ENCODE results near the gene TMEM106B. TPM values are rescaled to one million over a fixed set of nuclear protein-coding genes. Genes with fewer than 3 reads are reported as not detected.
"Not testable (repeated sequence)": the region's sequence is repeated elsewhere in the genome, so short reads cannot be mapped to it uniquely, and the experiment has no call there.

The TMEM106B gene
- total RNA-seq, 4 donors from 2014 or later, result 31.4 to 57.5 (median 35.7) TPM

DNA sequence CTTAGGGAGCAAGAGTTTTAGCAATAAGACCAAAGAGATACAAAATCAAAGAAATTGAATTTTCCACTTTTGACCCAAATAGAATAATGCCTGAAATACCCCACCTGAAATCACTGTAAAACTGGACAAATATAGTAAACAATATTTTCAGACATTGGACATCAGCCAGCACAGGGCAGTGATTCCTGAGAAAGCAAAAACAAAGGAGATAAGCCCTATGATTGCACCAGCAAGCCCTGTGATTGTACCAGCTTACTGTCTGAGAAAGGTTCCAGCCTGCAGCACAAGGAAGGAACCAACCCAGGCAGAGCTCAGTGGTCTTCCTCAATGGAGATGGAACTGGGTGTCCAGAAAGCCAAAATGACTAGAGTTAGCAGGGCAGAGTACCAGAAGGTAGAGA, 10.3 kb downstream of the TMEM106B start:
- TF ChIP-seq, protein P1, sequence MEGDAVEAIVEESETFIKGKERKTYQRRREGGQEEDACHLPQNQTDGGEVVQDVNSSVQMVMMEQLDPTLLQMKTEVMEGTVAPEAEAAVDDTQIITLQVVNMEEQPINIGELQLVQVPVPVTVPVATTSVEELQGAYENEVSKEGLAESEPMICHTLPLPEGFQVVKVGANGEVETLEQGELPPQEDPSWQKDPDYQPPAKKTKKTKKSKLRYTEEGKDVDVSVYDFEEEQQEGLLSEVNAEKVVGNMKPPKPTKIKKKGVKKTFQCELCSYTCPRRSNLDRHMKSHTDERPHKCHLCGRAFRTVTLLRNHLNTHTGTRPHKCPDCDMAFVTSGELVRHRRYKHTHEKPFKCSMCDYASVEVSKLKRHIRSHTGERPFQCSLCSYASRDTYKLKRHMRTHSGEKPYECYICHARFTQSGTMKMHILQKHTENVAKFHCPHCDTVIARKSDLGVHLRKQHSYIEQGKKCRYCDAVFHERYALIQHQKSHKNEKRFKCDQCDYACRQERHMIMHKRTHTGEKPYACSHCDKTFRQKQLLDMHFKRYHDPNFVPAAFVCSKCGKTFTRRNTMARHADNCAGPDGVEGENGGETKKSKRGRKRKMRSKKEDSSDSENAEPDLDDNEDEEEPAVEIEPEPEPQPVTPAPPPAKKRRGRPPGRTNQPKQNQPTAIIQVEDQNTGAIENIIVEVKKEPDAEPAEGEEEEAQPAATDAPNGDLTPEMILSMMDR (IDR thresholded peaks at IDR 0.05), result no peak
- TF ChIP-seq POLR2A (IDR thresholded peaks at IDR 0.05) (no peak), EP300 (IDR thresholded peaks at IDR 0.05) (no peak), POLR2AphosphoS5 (IDR thresholded peaks at IDR 0.05) (no peak)
- no peak for DNase-seq (ENCODE audit: low spot score in 2 of 2)
- Histone ChIP-seq H3K4me1 (no peaks in the 10 kb centered on the region), H3K9me3 (no peaks in the 10 kb centered on the region), H3K4me3 (no peak overlapping the region), H3K27ac (no peak overlapping the region), H3K27me3 (no peaks in the 10 kb centered on the region), H3K36me3 (peaks cover 20% of the 10 kb centered on the region)

DNA sequence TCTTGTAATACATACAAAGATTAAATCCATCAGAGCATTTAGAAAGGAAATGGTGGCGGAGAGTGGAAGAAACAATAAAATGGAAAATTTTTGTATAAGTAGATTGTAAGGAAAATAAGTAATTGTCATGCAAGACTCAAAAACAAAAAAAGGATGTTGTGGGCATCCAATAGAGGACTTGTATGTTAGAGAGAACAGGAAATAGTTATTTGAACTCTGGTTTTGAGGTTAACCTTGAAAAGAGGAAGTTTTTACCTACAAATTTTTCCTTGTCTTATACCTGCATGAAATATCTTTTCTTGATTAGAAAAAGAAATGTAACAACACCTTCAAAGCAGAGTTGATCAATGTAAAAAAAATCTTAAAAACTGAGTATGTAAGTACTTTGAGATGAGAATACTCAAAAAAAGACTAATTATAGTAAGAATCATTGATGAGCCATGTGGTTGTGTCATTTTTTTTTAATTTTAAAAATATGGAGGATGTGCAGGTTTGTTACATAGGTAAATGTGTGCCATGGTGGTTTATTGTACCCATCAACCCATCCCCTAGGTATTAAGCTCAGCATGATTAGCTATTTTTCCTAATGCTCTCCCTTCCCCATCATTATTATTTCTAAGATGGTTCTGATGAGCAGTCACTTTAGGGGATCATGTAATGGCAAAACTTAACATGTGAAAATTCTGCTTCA, 11.9 kb downstream of the TMEM106B start:
- Histone ChIP-seq H3K27me3 (no peaks in the 10 kb centered on the region), H3K4me3 (no peak overlapping the region), H3K4me1 (no peaks in the 10 kb centered on the region), H3K9me3 (no peaks in the 10 kb centered on the region), H3K36me3 (peaks cover 18% of the 10 kb centered on the region), H3K27ac (no peak overlapping the region)
- 45% methylated on average over 1 of the region's 1 CpG for WGBS
- TF ChIP-seq EP300 (IDR thresholded peaks at IDR 0.05) (no peak), POLR2AphosphoS5 (IDR thresholded peaks at IDR 0.05) (no peak), POLR2A (IDR thresholded peaks at IDR 0.05) (no peak)
- TF ChIP-seq, protein P1 (IDR thresholded peaks at IDR 0.05), result no peak
- no peak for DNase-seq (ENCODE audit: low spot score in 2 of 2)

DNA sequence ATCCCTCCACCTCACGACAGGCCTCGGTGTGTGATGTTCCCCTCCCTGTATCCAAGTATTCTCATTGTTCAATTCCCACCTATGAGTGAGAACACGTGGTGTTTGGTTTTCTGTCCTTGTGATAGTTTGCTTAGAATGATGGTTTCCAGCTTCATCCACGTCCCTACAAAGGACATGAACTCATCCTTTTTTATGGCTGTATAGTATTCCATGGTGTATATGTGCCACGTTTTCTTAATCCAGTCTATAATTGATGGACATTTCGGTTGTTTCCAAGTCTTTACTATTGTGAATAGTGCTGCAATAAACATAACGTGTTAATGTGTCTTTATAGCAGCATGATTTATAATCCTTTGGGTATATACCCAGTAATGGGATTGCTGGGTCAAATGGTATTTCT, 13.9 kb downstream of the TMEM106B start:
- DNase-seq (ENCODE audit: low spot score in 2 of 2), result not testable (repeated sequence)

DNA sequence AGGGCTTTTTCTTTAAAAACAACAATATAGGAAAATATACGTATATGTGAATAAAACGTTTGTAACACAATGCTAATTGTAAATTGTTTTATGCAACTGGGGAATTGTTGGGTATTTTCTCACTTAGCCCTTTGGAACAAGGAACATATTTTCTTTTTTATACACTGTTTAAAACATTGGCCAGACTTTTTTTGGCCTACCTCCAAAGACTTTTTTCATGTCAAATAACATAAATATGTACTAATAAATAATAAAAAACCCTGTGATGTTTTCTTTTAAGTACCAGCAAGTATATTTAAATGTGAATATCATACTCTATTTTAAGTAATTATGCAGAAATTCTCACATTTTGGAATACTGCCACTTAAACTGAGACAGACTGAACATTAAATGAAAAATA, 15.7 kb downstream of the TMEM106B start:
- H3K36me3 ChIP-seq, result peaks cover 15% of the 10 kb centered on the region

More for the DNA sequence above, 13.9 kb downstream of the TMEM106B start:
- not testable (repeated sequence) for H3K4me1 ChIP-seq, H3K27ac ChIP-seq, H3K27me3 ChIP-seq, H3K9me3 ChIP-seq, H3K4me3 ChIP-seq
- WGBS, result 86% methylated on average over 7 of the region's 7 CpGs
- peaks cover 10% of the 10 kb centered on the region for H3K36me3 ChIP-seq

DNA sequence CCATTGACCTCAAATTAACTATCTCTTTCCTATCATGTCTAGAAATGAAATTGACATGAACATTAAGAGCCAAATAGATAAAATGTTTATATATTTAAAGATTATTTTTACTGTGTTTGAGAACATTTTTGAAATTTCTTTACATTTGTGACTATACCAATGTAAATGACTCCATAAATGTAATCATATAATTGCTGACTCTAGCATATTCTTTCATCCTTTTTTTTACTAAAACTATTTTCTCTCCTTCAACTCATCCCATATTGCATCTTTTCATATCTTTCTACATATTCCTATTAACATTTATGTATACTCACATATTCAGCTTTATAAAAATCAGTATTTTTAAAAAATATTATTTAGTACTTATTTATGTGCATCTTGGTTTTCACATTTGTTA, 16.9 kb downstream of the TMEM106B start:
- Histone ChIP-seq H3K9me3 (no peaks in the 10 kb centered on the region), H3K27ac (no peak overlapping the region), H3K4me1 (no peaks in the 10 kb centered on the region), H3K27me3 (no peaks in the 10 kb centered on the region), H3K36me3 (peaks cover 25% of the 10 kb centered on the region), H3K4me3 (no peak overlapping the region)
- no peak for DNase-seq (ENCODE audit: low spot score in 2 of 2)
- TF ChIP-seq, protein P1 (IDR thresholded peaks at IDR 0.05), result no peak
- TF ChIP-seq EP300 (IDR thresholded peaks at IDR 0.05), result no peak
- no peak for TF ChIP-seq POLR2AphosphoS5 (IDR thresholded peaks at IDR 0.05)
- TF ChIP-seq POLR2A (IDR thresholded peaks at IDR 0.05), result no peak

More for the DNA sequence above, 15.7 kb downstream of the TMEM106B start:
- no peaks in the 10 kb centered on the region for H3K27me3 ChIP-seq
- no peak overlapping the region for H3K27ac ChIP-seq
- 71% methylated on average over 2 of the region's 2 CpGs for WGBS
- TF ChIP-seq, protein P1 (IDR thresholded peaks at IDR 0.05), result no peak
- TF ChIP-seq POLR2AphosphoS5 (IDR thresholded peaks at IDR 0.05) (no peak), POLR2A (IDR thresholded peaks at IDR 0.05) (no peak), EP300 (IDR thresholded peaks at IDR 0.05) (no peak)
- H3K4me3 ChIP-seq, result no peak overlapping the region
- no peak for DNase-seq (ENCODE audit: low spot score in 2 of 2)
- H3K4me1 ChIP-seq, result no peaks in the 10 kb centered on the region
- no peaks in the 10 kb centered on the region for H3K9me3 ChIP-seq

DNA sequence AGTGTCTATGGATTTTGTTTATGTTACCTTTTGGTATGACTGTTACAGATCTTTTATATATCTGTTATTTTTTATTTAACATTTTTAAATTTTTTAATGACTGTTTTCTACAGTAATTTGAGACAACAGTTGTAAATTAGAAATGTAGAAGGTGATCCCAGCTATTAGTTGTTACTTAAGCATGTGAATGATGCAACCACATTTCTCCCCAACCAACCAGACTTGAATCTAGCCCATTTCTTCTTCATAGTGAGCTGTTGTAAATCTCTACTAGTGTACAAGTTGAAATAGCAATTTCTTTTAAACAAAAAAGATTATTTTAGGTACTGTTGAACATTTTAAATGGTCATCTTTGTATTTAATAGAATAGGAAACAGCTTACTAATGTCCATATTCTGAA, 18.0 kb downstream of the TMEM106B start:
- Histone ChIP-seq H3K27me3 (no peaks in the 10 kb centered on the region), H3K36me3 (peaks cover 24% of the 10 kb centered on the region), H3K9me3 (no peaks in the 10 kb centered on the region), H3K4me3 (no peak overlapping the region), H3K27ac (no peak overlapping the region), H3K4me1 (no peaks in the 10 kb centered on the region)
- no peak for DNase-seq (ENCODE audit: low spot score in 2 of 2)
- TF ChIP-seq POLR2AphosphoS5 (IDR thresholded peaks at IDR 0.05), result no peak
- TF ChIP-seq, protein P1 (IDR thresholded peaks at IDR 0.05), result no peak
- no peak for TF ChIP-seq EP300 (IDR thresholded peaks at IDR 0.05)

Measured in suprapubic skin (tissue), 4 donors.